PC-3 (cell line): ENCODE results near the gene GRK6. TPM values are rescaled to one million over a fixed set of nuclear protein-coding genes. Genes with fewer than 3 reads are reported as not detected.

ENCODE experiments used
- ATAC-seq: fragments of 200-7000 bp; cut with Tn5 transposase; 2 replicates; pipeline ENCODE4 v1.9.1; 2020; ENCODE audit warnings: mild to moderate bottlenecking, moderate library complexity
- BruUV-seq: library from RNA; stranded (reverse); fragments of 400-500 nt; replicated peaks from 2 replicates; lab custom pipeline; 2021; lab: Mats Ljungman, UMichigan
- CTCF ChIA-PET: fragments of 300-600 bp; sonication (Branson Sonifier 250); formaldehyde crosslinking; loops from one replicate; lab custom pipeline; 2022; ENCODE audit warnings: antibody characterized with exemption; lab: Charles Lee
- POLR2A ChIA-PET: fragments of 300-600 bp; sonication (Branson Sonifier 250); formaldehyde crosslinking; loops from one replicate; lab custom pipeline; 2022; ENCODE audit warnings: antibody characterized with exemption; ENCODE audit not compliant: unreplicated experiment; lab: Charles Lee
- DNase-seq: peaks from one replicate; pipeline ENCODE4 v3.0.0-alpha.2; 2015
- H2AFZ ChIP-seq: fragments of 300-600 bp; sonication (generic); 2 replicates; pipeline ENCODE4 v1.6.0; 2016; ENCODE audit warnings: antibody characterized with exemption, low read length
- H3F3A ChIP-seq: fragments of 300-600 bp; sonication (generic); one replicate; pipeline ENCODE4 v1.6.0; 2017; ENCODE audit warnings: antibody characterized with exemption, low read length, control low read depth, mild to moderate bottlenecking; ENCODE audit not compliant: unreplicated experiment
- H3K27ac ChIP-seq: fragments of 300-600 bp; sonication (generic); 2 replicates; pipeline ENCODE4 v1.5.1; 2016; ENCODE audit warnings: mild to moderate bottlenecking, low read length
- H3K27me3 ChIP-seq: fragments of 300-600 bp; sonication (generic); 2 replicates; pipeline ENCODE4 v1.6.1; 2016; ENCODE audit warnings: low read length, mixed read lengths
- H3K36me3 ChIP-seq: fragments of 300-600 bp; sonication (generic); 2 replicates; pipeline ENCODE4 v1.6.1; 2016; ENCODE audit warnings: low read depth, mixed run types, low read length, mixed read lengths
- H3K4me1 ChIP-seq: fragments of 300-600 bp; sonication (generic); 2 replicates; pipeline ENCODE4 v1.5.1; 2016; ENCODE audit warnings: low read length; ENCODE audit not compliant: insufficient read depth
- H3K4me2 ChIP-seq: fragments of 300-600 bp; sonication (generic); 2 replicates; pipeline ENCODE4 v1.6.0; 2016; ENCODE audit warnings: low read length
- H3K4me3 ChIP-seq: fragments of 300-600 bp; sonication (generic); 2 replicates; pipeline ENCODE4 v1.5.1; 2016; ENCODE audit warnings: mild to moderate bottlenecking, low read length, mixed read lengths
- H3K79me2 ChIP-seq: fragments of 300-600 bp; sonication (generic); 2 replicates; pipeline ENCODE4 v1.6.1; 2017; ENCODE audit warnings: low read length, mixed read lengths
- H3K9ac ChIP-seq: fragments of 300-600 bp; sonication (generic); 2 replicates; pipeline ENCODE4 v1.6.0; 2016; ENCODE audit warnings: mild to moderate bottlenecking, low read length
- H3K9me2 ChIP-seq: fragments of 300-600 bp; sonication (generic); replicated peaks from 2 replicates; pipeline ENCODE4 v1.6.1; 2016; ENCODE audit warnings: mixed run types, low read length, mixed read lengths
- H3K9me3 ChIP-seq: fragments of 300-600 bp; sonication (generic); 2 replicates; pipeline ENCODE4 v1.6.1; 2016; ENCODE audit warnings: low read length, mixed read lengths
- H4K20me1 ChIP-seq: fragments of 300-600 bp; sonication (generic); 2 replicates; pipeline ENCODE4 v1.6.1; 2016; ENCODE audit warnings: low read length, mixed read lengths
- EZH2 ChIP-seq: fragments of 300-600 bp; sonication (generic); IDR thresholded peaks from one replicate; pipeline ENCODE4 v1.6.1; 2017; ENCODE audit warnings: antibody characterized with exemption, mild to moderate bottlenecking, low read length; ENCODE audit not compliant: unreplicated experiment
- EZH2phosphoT487 ChIP-seq: fragments of 300-600 bp; sonication (generic); IDR thresholded peaks from 2 replicates; pipeline ENCODE4 v1.6.1; 2018; ENCODE audit warnings: mild to moderate bottlenecking, antibody characterized with exemption, low read length, borderline replicate concordance
- intact Hi-C: fragments of 100-400 bp; cut with micrococcal nuclease; formaldehyde crosslinking; loops from 2 replicates; pipeline ENCODE4 v1.9.0; 2023
- total RNA-seq: library from RNA; depleted of rRNA; stranded (reverse); fragments of >200 nt; gene quantifications from 2 replicates; pipeline ENCODE4 v1.2.3, GENCODE V29; 2014
- TF ChIP-seq, protein P1 (sequence below): fragments of 300-600 bp; sonication (generic); conservative IDR thresholded peaks from 2 replicates; pipeline ENCODE4 v1.5.1; 2017; ENCODE audit warnings: antibody characterized with exemption, low read depth, mild to moderate bottlenecking, low read length

GRK6 gene
- total RNA-seq, 1 experiment from 2014 or later: 69.9 TPM

DNA sequence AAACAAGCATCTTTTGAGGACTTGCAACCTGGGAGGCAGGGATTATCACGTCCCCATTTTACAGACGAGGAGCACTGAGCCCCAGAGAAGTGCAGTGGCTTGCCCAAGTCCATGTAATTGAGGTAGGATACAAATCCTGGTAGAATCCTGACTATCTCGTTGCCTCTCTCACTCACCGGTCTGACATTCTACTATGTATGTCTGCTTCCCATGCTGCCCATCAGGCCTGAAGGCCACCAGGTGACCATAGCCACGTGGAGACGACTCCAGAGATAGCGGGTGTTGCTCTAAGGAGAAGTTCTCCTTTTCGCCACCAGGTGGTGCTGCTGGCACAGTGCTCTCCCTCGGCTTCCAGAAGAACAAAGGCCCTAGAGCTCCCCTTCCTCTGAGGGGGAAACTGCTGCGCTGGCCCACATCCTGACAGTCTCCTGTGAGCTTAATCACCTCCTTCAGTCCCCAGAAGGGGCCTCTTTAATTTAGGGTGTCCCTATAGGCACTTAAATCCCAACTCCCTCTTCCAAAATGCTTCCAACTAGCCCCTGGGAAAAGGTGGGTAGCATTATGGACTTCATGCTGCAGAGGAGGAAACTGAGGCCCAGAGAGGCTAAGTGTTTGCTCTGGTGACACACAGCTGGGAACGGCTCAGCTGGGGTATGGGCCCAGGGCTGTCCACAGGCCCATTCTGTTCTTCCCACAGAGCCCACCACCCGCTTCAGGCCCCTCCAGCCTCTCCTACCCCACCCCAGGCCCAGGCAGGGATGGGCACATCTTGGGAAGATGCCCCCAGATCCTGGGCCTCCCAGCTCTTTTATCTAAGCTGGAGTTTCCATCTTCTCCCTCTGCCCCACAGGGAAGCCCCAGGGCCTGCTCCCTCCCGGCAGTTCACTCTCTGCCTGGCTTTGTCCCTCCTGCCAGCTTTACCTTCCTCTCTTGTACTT lies 35.8 kb upstream of the GRK6 start:
- intact Hi-C loops: loop anchor here (1.0 kb wide), 3 partner anchors 12 to 111 kb away; no protein-coding TSS in a partner anchor
- ChIA-PET POLR2A (interaction anchor here (0.6 kb wide), 1 partner anchor 13 kb away, joined by 3 read pairs; no protein-coding TSS in a partner anchor), CTCF (interaction anchor here (0.5 to 2.3 kb wide), 12 partner anchors 11 to 111 kb away, joined by 3 to 35 read pairs (median 4); partner anchors contain the start of gene GRK6)
- Histone ChIP-seq H3K27ac (peak overlapping the region; percentile 95), H3K9me3 (no peaks in the 10 kb centered on the region), H3K36me3 (no peaks in the 10 kb centered on the region), H2AFZ (peak overlapping the region; percentile 46), H3F3A (no peaks in the 10 kb centered on the region), H3K4me2 (peak overlapping the region; percentile 72), H4K20me1 (no peaks in the 10 kb centered on the region), H3K9me2 (no peaks in the 10 kb centered on the region), H3K4me1 (peaks cover 27% of the 10 kb centered on the region), H3K9ac (peak overlapping the region; percentile 76), H3K79me2 (no peaks in the 10 kb centered on the region), H3K4me3 (peak overlapping the region; percentile 24; the same call in 1 of the 2 replicates), H3K27me3 (no peaks in the 10 kb centered on the region)
- TF ChIP-seq, protein P1, sequence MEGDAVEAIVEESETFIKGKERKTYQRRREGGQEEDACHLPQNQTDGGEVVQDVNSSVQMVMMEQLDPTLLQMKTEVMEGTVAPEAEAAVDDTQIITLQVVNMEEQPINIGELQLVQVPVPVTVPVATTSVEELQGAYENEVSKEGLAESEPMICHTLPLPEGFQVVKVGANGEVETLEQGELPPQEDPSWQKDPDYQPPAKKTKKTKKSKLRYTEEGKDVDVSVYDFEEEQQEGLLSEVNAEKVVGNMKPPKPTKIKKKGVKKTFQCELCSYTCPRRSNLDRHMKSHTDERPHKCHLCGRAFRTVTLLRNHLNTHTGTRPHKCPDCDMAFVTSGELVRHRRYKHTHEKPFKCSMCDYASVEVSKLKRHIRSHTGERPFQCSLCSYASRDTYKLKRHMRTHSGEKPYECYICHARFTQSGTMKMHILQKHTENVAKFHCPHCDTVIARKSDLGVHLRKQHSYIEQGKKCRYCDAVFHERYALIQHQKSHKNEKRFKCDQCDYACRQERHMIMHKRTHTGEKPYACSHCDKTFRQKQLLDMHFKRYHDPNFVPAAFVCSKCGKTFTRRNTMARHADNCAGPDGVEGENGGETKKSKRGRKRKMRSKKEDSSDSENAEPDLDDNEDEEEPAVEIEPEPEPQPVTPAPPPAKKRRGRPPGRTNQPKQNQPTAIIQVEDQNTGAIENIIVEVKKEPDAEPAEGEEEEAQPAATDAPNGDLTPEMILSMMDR: peak; percentile 93
- TF ChIP-seq EZH2 (no peak), EZH2phosphoT487 (no peak)
- BruUV-seq: no TSS peak
- ATAC-seq: peak; percentile 73
- peak; percentile 95 for DNase-seq

DNA sequence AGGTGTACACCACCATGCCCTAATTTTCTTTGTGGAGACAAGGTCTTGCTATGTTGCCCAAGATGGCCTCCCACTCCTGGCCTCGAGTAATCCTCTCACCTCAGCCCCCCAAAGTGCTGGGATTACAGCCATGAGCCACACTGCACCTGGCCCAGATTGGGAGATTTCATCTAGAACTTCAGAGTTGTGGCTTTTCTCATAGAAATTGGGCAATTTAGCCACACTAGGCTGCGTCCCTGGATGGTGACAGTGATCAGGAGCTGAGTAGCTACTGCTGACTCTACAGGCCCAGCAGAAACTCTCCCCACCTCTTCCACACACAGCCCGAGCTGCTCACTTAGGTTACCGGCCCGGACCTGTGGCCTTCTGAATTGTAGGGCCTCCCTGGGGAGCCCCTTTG lies 33.7 kb upstream of the GRK6 start:
- H3K9ac ChIP-seq: no peak overlapping the region
- no peaks in the 10 kb centered on the region for H3K9me3 ChIP-seq
- H3K79me2 ChIP-seq: no peaks in the 10 kb centered on the region
- DNase-seq: no peak
- no peaks in the 10 kb centered on the region for H3K36me3 ChIP-seq
- H3K4me2 ChIP-seq: no peak overlapping the region
- no peak overlapping the region for H2AFZ ChIP-seq
- CTCF ChIA-PET: no interaction called here
- POLR2A ChIA-PET: no interaction called here
- TF ChIP-seq, protein P1: no peak
- TF ChIP-seq EZH2: no peak
- no peak for TF ChIP-seq EZH2phosphoT487
- no peaks in the 10 kb centered on the region for H3K27me3 ChIP-seq
- no peak overlapping the region for H3K27ac ChIP-seq
- H3K9me2 ChIP-seq: no peaks in the 10 kb centered on the region
- ATAC-seq: no peak
- no peaks in the 10 kb centered on the region for H3F3A ChIP-seq
- BruUV-seq: no TSS peak
- peaks cover 27% of the 10 kb centered on the region for H3K4me1 ChIP-seq
- no peaks in the 10 kb centered on the region for H4K20me1 ChIP-seq
- intact Hi-C loops: no loop called here
- no peak overlapping the region for H3K4me3 ChIP-seq
